ENCODE data around the gene DUSP6. TPM values are rescaled to one million over a fixed set of nuclear protein-coding genes. Genes with fewer than 3 reads are reported as not detected.

Gene DUSP6
- total RNA-seq, 1 donor from 2014 or later, result 51.1 TPM

GRCh38 chr12:89345830-89346740 is 6.2 kb downstream of the DUSP6 start:
- Histone ChIP-seq H3K27ac (no peak overlapping the region), H3K27me3 (no peaks in the 10 kb centered on the region), H3K4me3 (no peak overlapping the region), H3K36me3 (peaks cover 0 to 9% of the 10 kb centered on the region in 2 donors), H3K9me3 (no peaks in the 10 kb centered on the region), H3K4me1 (peaks cover 31% of the 10 kb centered on the region)
- peak in 1 of 2 donors; percentile 53 for TF ChIP-seq POLR2AphosphoS5 (IDR thresholded peaks at IDR 0.05; ENCODE audit: insufficient read depth in 1 of 2, low read depth in 1 of 2)
- no peak for TF ChIP-seq CTCF (IDR thresholded peaks at IDR 0.05)
- intact Hi-C loops (cut with DNase I), result no loop called here
- no peak for DNase-seq (ENCODE audit: extremely low spot score in 2 of 2)

- Histone ChIP-seq H3K27ac (no peak overlapping the region), H3K4me3 (no peak overlapping the region), H3K27me3 (no peaks in the 10 kb centered on the region), H3K9me3 (no peaks in the 10 kb centered on the region), H3K4me1 (peaks cover 24% of the 10 kb centered on the region), H3K36me3 (peaks cover 0 to 9% of the 10 kb centered on the region in 2 donors)
- intact Hi-C loops (cut with DNase I), result no loop called here
- TF ChIP-seq POLR2AphosphoS5 (IDR thresholded peaks at IDR 0.05; ENCODE audit: insufficient read depth in 1 of 2, low read depth in 1 of 2) (no peak), CTCF (IDR thresholded peaks at IDR 0.05) (no peak), POLR2A (IDR thresholded peaks at IDR 0.05) (no peak)
- DNase-seq (ENCODE audit: extremely low spot score in 2 of 2), result no peak
These were observed 6.9 kb downstream of the DUSP6 start for GRCh38 chr12:89345376-89345775.

GRCh38 chr12:89344862-89345202 is 7.5 kb downstream of the DUSP6 start:
- DNase-seq (ENCODE audit: extremely low spot score in 2 of 2), result no peak
- H3K9me3 ChIP-seq, result no peaks in the 10 kb centered on the region
- intact Hi-C loops (cut with DNase I), result no loop called here
- no peaks in the 10 kb centered on the region for H3K27me3 ChIP-seq
- H3K27ac ChIP-seq, result no peak overlapping the region
- peaks cover 19% of the 10 kb centered on the region for H3K4me1 ChIP-seq
- TF ChIP-seq POLR2A (IDR thresholded peaks at IDR 0.05) (no peak), POLR2AphosphoS5 (IDR thresholded peaks at IDR 0.05; ENCODE audit: insufficient read depth in 1 of 2, low read depth in 1 of 2) (no peak), CTCF (IDR thresholded peaks at IDR 0.05) (no peak)
- H3K4me3 ChIP-seq, result no peak overlapping the region
- H3K36me3 ChIP-seq, result peaks cover 0 to 9% of the 10 kb centered on the region in 2 donors

- TF ChIP-seq POLR2A (IDR thresholded peaks at IDR 0.05), result no peak
- no peak for TF ChIP-seq POLR2AphosphoS5 (IDR thresholded peaks at IDR 0.05; ENCODE audit: insufficient read depth in 1 of 2, low read depth in 1 of 2)
- TF ChIP-seq CTCF (IDR thresholded peaks at IDR 0.05), result no peak
- no peaks in the 10 kb centered on the region for H3K9me3 ChIP-seq
- no peak overlapping the region for H3K27ac ChIP-seq
- no peak for DNase-seq (ENCODE audit: extremely low spot score in 2 of 2)
- H3K4me3 ChIP-seq, result no peak overlapping the region
- intact Hi-C loops (cut with DNase I), result no loop called here
- peaks cover 0 to 9% of the 10 kb centered on the region in 2 donors for H3K36me3 ChIP-seq
- no peaks in the 10 kb centered on the region for H3K27me3 ChIP-seq
- H3K4me1 ChIP-seq, result peaks cover 19% of the 10 kb centered on the region
These were observed 8.0 kb downstream of the DUSP6 start for GRCh38 chr12:89344043-89344861.
